Keratinocyte (primary cell): ENCODE results near the gene SACM1L. TPM values are rescaled to one million over a fixed set of nuclear protein-coding genes. Genes with fewer than 3 reads are reported as not detected.

Experiments used
- DNase-seq: peaks from one replicate; pipeline ENCODE4 v3.0.0-alpha.2; 2011; ENCODE audit warnings: low read depth, missing footprints, low spot score
- FAIRE-seq: peaks from 2 replicates; lab custom pipeline; 2011; peaks lifted over from hg19 to GRCh38; lab: Jason Lieb, UNC
- H2AFZ ChIP-seq: 2 replicates; pipeline ENCODE4 v1.6.0; 2012; ENCODE audit warnings: low read length, control low read depth, inconsistent platforms; ENCODE audit not compliant: control insufficient read depth
- H3K27ac ChIP-seq: 2 replicates; pipeline ENCODE4 v1.5.1; 2011; ENCODE audit warnings: low read length; ENCODE audit not compliant: control insufficient read depth, insufficient read depth
- H3K27me3 ChIP-seq: 3 replicates; pipeline ENCODE4 v1.6.0; 2011; ENCODE audit warnings: low read length; ENCODE audit not compliant: control insufficient read depth, insufficient read depth; ENCODE audit errors: extremely low read depth
- H3K36me3 ChIP-seq, 2 experiments: 2 replicates in 1 of 2; 3 replicates in 1 of 2; pipeline ENCODE4 v1.5.1; 2011; ENCODE audit warnings: low read length in 2 of 2, mild to moderate bottlenecking in 1 of 2; ENCODE audit not compliant: control insufficient read depth in 2 of 2, insufficient read depth in 2 of 2; ENCODE audit errors: extremely low read depth in 1 of 2
- H3K4me1 ChIP-seq: 3 replicates; pipeline ENCODE4 v1.5.1; 2011; ENCODE audit warnings: low read length; ENCODE audit not compliant: control insufficient read depth, insufficient read depth; ENCODE audit errors: extremely low read depth
- H3K4me2 ChIP-seq: 3 replicates; pipeline ENCODE4 v1.6.0; 2011; ENCODE audit warnings: low read depth, low read length; ENCODE audit not compliant: control insufficient read depth, insufficient read depth; ENCODE audit errors: extremely low read depth
- H3K4me3 ChIP-seq, 3 experiments: fragments of 200-600 bp in 1 of 3; sonication (generic) in 1 of 3; 2 replicates in 2 of 3; 3 replicates in 1 of 3; pipeline ENCODE4 v1.5.1; 2011 to 2016; ENCODE audit warnings: low read length in 3 of 3, mild to moderate bottlenecking in 3 of 3, control low read depth in 2 of 3, inconsistent platforms in 1 of 3, low read depth in 1 of 3, mixed read lengths in 1 of 3, mixed run types in 1 of 3, moderate library complexity in 1 of 3; ENCODE audit not compliant: control insufficient read depth in 2 of 3, insufficient read depth in 2 of 3; ENCODE audit errors: extremely low read depth in 1 of 3
- H3K79me2 ChIP-seq: 2 replicates; pipeline ENCODE4 v1.6.0; 2012; ENCODE audit warnings: low read length; ENCODE audit not compliant: control insufficient read depth, insufficient read depth
- H3K9ac ChIP-seq: 3 replicates; pipeline ENCODE4 v1.6.0; 2011; ENCODE audit warnings: low read length; ENCODE audit not compliant: control insufficient read depth, insufficient read depth; ENCODE audit errors: extremely low read depth
- H3K9me1 ChIP-seq: 3 replicates; pipeline ENCODE4 v1.6.0; 2011; ENCODE audit warnings: low read length; ENCODE audit not compliant: control insufficient read depth, insufficient read depth; ENCODE audit errors: extremely low read depth
- H3K9me3 ChIP-seq: 2 replicates; pipeline ENCODE4 v1.5.1; 2012; ENCODE audit warnings: low read depth, low read length; ENCODE audit not compliant: control insufficient read depth
- H4K20me1 ChIP-seq: 3 replicates; pipeline ENCODE4 v1.6.0; 2011; ENCODE audit warnings: low read length; ENCODE audit not compliant: control insufficient read depth, insufficient read depth; ENCODE audit errors: extremely low read depth
- EZH2 ChIP-seq: IDR thresholded peaks from one replicate; pipeline ENCODE4 v1.6.1; 2012; ENCODE audit warnings: inconsistent platforms, mild to moderate bottlenecking, low read length, moderate library complexity
- dilution Hi-C: fragments of 300-500 bp; cut with MboI; formaldehyde crosslinking; loops from one replicate; pipeline ENCODE4 v1.7.0; 2020; ENCODE audit warnings: low sequenced_read_pairs; ENCODE audit not compliant: extremely low pct_ligation_motif_present
- polyA plus RNA-seq, 5 experiments: library from polyadenylated mRNA; depleted of rRNA in 3 of 5; stranded (reverse) in 3 of 5; stranded (forward) in 1 of 5; unstranded in 1 of 5; fragments of >200 nt; gene quantifications; 1 replicate in 1 of 5; 2 replicates in 3 of 5; 3 replicates in 1 of 5; pipeline versions ENCODE4 v1.2.1 to v1.2.3, GENCODE V29; 2011 to 2012; ENCODE audit warnings: missing spikeins in 2 of 5, low read depth in 1 of 5, low replicate concordance in 1 of 5
- TF ChIP-seq, protein P1 (sequence below), 3 experiments: IDR thresholded peaks in 1 of 3; conservative IDR thresholded peaks in 1 of 3; optimal IDR thresholded peaks in 1 of 3; 2 replicates in 2 of 3; 3 replicates in 1 of 3; pipeline versions ENCODE3 to v1.5.1; 2011; ENCODE audit warnings: low read length in 3 of 3, mild to moderate bottlenecking in 3 of 3, moderate library complexity in 2 of 3, control low read depth in 1 of 3, inconsistent platforms in 1 of 3; ENCODE audit not compliant: insufficient read depth in 2 of 3; ENCODE audit errors: extremely low read depth in 1 of 3

The SACM1L gene
- polyA plus RNA-seq, 1 donor (not counting 4 experiments of a cell fraction or from before 2014, with no cell fraction given), result 44.3 TPM

DNA sequence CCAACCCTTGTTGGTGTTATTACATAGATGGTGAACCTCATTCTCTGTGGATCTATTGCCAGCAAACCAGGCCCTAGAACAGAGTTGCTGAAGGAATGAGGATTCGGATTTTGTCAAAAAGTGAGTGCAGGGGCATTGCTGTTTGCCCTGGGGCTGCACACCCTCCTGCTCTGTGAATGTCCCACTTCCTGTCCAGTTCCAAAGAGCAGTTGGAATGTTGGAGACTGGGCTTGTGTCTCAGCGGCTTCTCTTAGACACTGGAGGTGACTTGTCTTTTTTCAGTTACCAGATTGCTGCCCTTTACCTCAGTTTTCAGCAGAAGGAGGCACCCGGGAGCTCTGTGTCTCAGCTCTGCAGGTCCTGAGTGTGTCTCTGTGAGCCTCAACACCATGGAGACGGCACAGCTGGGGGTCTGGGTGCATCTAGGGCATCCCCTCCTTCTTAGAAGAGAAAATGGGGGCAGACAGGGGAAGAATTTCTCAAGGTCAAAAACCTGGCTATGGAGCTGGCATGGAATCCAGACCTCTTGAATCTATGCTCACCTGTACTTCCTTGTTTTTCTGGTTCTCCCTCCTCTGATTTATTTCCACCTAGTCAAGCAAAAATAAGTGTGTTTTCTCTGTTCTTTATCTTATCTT, 48.4 kb upstream of the SACM1L start:
- Histone ChIP-seq H3K9ac (no peak overlapping the region), H4K20me1 (no peaks in the 10 kb centered on the region), H3K4me2 (no peak overlapping the region), H3K4me3 (no peak overlapping the region), H3K36me3 (peaks cover 0 to 2% of the 10 kb centered on the region in 2 experiments), H3K9me3 (no peaks in the 10 kb centered on the region), H3K4me1 (peaks cover 35% of the 10 kb centered on the region), H3K9me1 (no peaks in the 10 kb centered on the region), H2AFZ (no peak overlapping the region), H3K79me2 (peaks cover 27% of the 10 kb centered on the region), H3K27ac (no peak overlapping the region), H3K27me3 (no peaks in the 10 kb centered on the region)
- no peak for TF ChIP-seq EZH2
- TF ChIP-seq, protein P1, sequence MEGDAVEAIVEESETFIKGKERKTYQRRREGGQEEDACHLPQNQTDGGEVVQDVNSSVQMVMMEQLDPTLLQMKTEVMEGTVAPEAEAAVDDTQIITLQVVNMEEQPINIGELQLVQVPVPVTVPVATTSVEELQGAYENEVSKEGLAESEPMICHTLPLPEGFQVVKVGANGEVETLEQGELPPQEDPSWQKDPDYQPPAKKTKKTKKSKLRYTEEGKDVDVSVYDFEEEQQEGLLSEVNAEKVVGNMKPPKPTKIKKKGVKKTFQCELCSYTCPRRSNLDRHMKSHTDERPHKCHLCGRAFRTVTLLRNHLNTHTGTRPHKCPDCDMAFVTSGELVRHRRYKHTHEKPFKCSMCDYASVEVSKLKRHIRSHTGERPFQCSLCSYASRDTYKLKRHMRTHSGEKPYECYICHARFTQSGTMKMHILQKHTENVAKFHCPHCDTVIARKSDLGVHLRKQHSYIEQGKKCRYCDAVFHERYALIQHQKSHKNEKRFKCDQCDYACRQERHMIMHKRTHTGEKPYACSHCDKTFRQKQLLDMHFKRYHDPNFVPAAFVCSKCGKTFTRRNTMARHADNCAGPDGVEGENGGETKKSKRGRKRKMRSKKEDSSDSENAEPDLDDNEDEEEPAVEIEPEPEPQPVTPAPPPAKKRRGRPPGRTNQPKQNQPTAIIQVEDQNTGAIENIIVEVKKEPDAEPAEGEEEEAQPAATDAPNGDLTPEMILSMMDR (optimal IDR thresholded peaks at IDR 0.05 in 1 of 3, IDR thresholded peaks at IDR 0.05 in 1 of 3, conservative IDR thresholded peaks at IDR 0.05 in 1 of 3; ENCODE audit: extremely low read depth in 1 of 3, insufficient read depth in 2 of 3, low read length in 3 of 3), result no peak
- dilution Hi-C loops, result no loop called here
- DNase-seq (no peak), FAIRE-seq (no peak)

- Histone ChIP-seq H2AFZ (no peak overlapping the region), H3K4me3 (no peak overlapping the region), H4K20me1 (no peaks in the 10 kb centered on the region), H3K9ac (no peak overlapping the region), H3K27ac (no peak overlapping the region), H3K79me2 (peaks cover 31% of the 10 kb centered on the region), H3K36me3 (peaks cover 0 to 2% of the 10 kb centered on the region in 2 experiments), H3K4me2 (no peak overlapping the region), H3K27me3 (no peaks in the 10 kb centered on the region), H3K9me3 (no peaks in the 10 kb centered on the region), H3K4me1 (peaks cover 35% of the 10 kb centered on the region), H3K9me1 (no peaks in the 10 kb centered on the region)
- dilution Hi-C loops, result no loop called here
- DNase-seq (no peak), FAIRE-seq (no peak)
- TF ChIP-seq EZH2, result no peak
- TF ChIP-seq, protein P1 (optimal IDR thresholded peaks at IDR 0.05 in 1 of 3, IDR thresholded peaks at IDR 0.05 in 1 of 3, conservative IDR thresholded peaks at IDR 0.05 in 1 of 3; ENCODE audit: extremely low read depth in 1 of 3, insufficient read depth in 2 of 3, low read length in 3 of 3), result no peak
Observed at GRCh38 chr3:45641756-45642155, 47.4 kb upstream of the SACM1L start.
